Measurements from ENCODE around the gene ARHGEF18. TPM values are rescaled to one million over a fixed set of nuclear protein-coding genes. Genes with fewer than 3 reads are reported as not detected.

ARHGEF18 gene
- total RNA-seq, 1 experiment from 2014 or later, result 77.4 TPM

- Histone ChIP-seq H3K4me2 (peak overlapping the region; percentile 61), H3K4me1 (replicated peaks; ENCODE audit: insufficient read depth) (peaks cover 45% of the 10 kb centered on the region)
- DNase-seq, result peak; percentile 74 to 92
Measured at GRCh38 chr19:7391218-7391670, 42.5 kb downstream of the ARHGEF18 start.

GRCh38 chr19:7393459-7393858, 44.7 kb downstream of the ARHGEF18 start:
- H2AFZ ChIP-seq, result no peak overlapping the region
- intact Hi-C loops (cut with micrococcal nuclease; ENCODE audit: unreplicated experiment), result loop anchor here (10.0 kb wide), 1 partner anchor 141 kb away; the partner anchor contains the start of gene PNPLA6
- DNase-seq, result peak in 1 of 2 experiments; percentile 5
- ChIA-PET POLR2A (ENCODE audit: unreplicated experiment) (interaction anchor here (0.7 kb wide), 1 partner anchor 113 kb away, joined by 22 read pairs; no protein-coding TSS in a partner anchor), CTCF (interaction anchor here (0.6 kb wide), 1 partner anchor 39 kb away, joined by 4 read pairs; no protein-coding TSS in a partner anchor)
- no peaks in the 10 kb centered on the region for H3K9me2 ChIP-seq (ENCODE audit: insufficient read depth)
- H3K27me3 ChIP-seq (ENCODE audit: insufficient read depth, low read depth), result no peaks in the 10 kb centered on the region
- no peak overlapping the region for H3K4me2 ChIP-seq
- no peak overlapping the region for H3K27ac ChIP-seq
- peaks cover 47% of the 10 kb centered on the region for H3K79me2 ChIP-seq (ENCODE audit: low read depth)
- H3K4me3 ChIP-seq, result no peak overlapping the region; the same call in 1 of the 2 replicates
- H3K4me1 ChIP-seq (replicated peaks; ENCODE audit: insufficient read depth), result peaks cover 58% of the 10 kb centered on the region
- peaks cover 9% of the 10 kb centered on the region; the same call in 1 of the 2 replicates for H4K20me1 ChIP-seq (ENCODE audit: insufficient read depth)
- no TSS peak for BruUV-seq (replicated peaks)
- TF ChIP-seq EZH2 (IDR thresholded peaks at IDR 0.05; ENCODE audit: low read depth) (no peak), CTCF (conservative IDR thresholded peaks at IDR 0.05) (no peak)
- no peaks in the 10 kb centered on the region for H3K9me3 ChIP-seq (ENCODE audit: insufficient read depth, low read depth)
- H3F3A ChIP-seq (ENCODE audit: insufficient read depth, low read depth), result peaks cover 57% of the 10 kb centered on the region
- no peaks in the 10 kb centered on the region for H3K36me3 ChIP-seq (ENCODE audit: low read depth)

More at GRCh38 chr19:7391218-7391670, 42.5 kb downstream of the ARHGEF18 start:
- POLR2A ChIA-PET (ENCODE audit: unreplicated experiment), result interaction anchor here (0.6 kb wide), 1 partner anchor 15 kb away, joined by 9 read pairs; no protein-coding TSS in a partner anchor
- no peaks in the 10 kb centered on the region for H3K9me2 ChIP-seq (ENCODE audit: insufficient read depth)
- no peaks in the 10 kb centered on the region for H3K27me3 ChIP-seq (ENCODE audit: insufficient read depth, low read depth)
- peaks cover 25% of the 10 kb centered on the region for H3K79me2 ChIP-seq (ENCODE audit: low read depth)
- H4K20me1 ChIP-seq (ENCODE audit: insufficient read depth), result peaks cover 4% of the 10 kb centered on the region; the same call in 1 of the 2 replicates
- peak overlapping the region; percentile 84 for H3K27ac ChIP-seq
- intact Hi-C loops (cut with micrococcal nuclease; ENCODE audit: unreplicated experiment), result loop anchor here (2.0 to 10.0 kb wide), 2 partner anchors 70 to 144 kb away; partner anchors contain the start of gene PNPLA6
- H3K36me3 ChIP-seq (ENCODE audit: low read depth), result no peaks in the 10 kb centered on the region
- H3F3A ChIP-seq (ENCODE audit: insufficient read depth, low read depth), result peaks cover 42% of the 10 kb centered on the region
- CTCF ChIA-PET, result no interaction called here
- BruUV-seq (replicated peaks), result no TSS peak
- H2AFZ ChIP-seq, result peak overlapping the region; percentile 24; the same call in 1 of the 2 replicates
- TF ChIP-seq CTCF (conservative IDR thresholded peaks at IDR 0.05), result no peak
- no peak for TF ChIP-seq EZH2 (IDR thresholded peaks at IDR 0.05; ENCODE audit: low read depth)
- peak overlapping the region; percentile 6; the same call in 1 of the 2 replicates for H3K4me3 ChIP-seq
- no peaks in the 10 kb centered on the region for H3K9me3 ChIP-seq (ENCODE audit: insufficient read depth, low read depth)

DNA sequence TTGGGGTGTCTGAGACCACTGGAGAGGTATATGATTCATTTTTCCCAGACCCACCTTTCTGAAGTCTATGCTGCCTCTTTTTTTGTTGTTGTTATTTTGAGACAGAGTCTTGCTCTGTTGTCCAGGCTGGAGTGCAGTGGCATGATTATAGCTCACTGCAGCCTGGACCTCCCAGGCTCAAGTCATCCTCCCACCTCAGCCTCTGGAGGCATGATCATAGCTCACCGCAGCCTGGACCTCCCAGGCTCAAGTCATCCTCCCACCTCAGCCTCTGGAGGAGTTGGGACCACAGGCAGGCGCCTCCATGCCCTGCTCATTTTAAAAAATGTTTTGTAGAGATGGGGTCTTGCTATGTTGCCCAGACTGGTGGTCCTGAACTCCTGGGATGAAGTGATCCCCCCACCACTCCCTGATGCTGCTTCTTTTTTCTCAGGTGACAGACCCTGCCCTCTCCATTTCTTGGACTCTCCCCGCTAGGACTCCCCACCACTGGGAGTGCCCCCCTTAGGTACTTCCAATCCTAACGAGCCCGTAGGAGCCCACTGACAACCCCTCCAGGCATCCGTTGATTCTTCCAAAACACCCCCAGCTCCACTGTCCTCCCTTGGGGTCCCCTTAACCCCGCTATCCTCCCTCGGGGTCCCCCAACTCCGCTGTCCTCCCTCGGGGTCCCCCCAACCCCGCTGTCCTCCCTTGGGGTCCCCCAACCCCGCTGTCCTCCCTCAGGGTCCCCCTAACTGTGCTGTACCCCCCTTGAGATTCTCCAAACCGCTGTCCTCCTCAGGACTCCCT, 45.4 kb downstream of the ARHGEF18 start:
- peak overlapping the region; percentile 81 for H3K4me3 ChIP-seq
- intact Hi-C loops (cut with micrococcal nuclease; ENCODE audit: unreplicated experiment), result loop anchor here (10.0 kb wide), 1 partner anchor 141 kb away; the partner anchor contains the start of gene PNPLA6
- DNase-seq, result peak in 1 of 2 experiments; percentile 11
- peaks cover 61% of the 10 kb centered on the region for H3F3A ChIP-seq (ENCODE audit: insufficient read depth, low read depth)
- H3K27me3 ChIP-seq (ENCODE audit: insufficient read depth, low read depth), result no peaks in the 10 kb centered on the region
- H3K9me3 ChIP-seq (ENCODE audit: insufficient read depth, low read depth), result no peaks in the 10 kb centered on the region
- H3K36me3 ChIP-seq (ENCODE audit: low read depth), result no peaks in the 10 kb centered on the region
- 0 out of 2 replicates have a peak overlapping the region, but pooled peaks have one; percentile 10 for H3K27ac ChIP-seq
- H3K4me1 ChIP-seq (replicated peaks; ENCODE audit: insufficient read depth), result peaks cover 65% of the 10 kb centered on the region
- peak overlapping the region; percentile 82 for H2AFZ ChIP-seq
- H3K4me2 ChIP-seq, result peak overlapping the region; percentile 98
- H4K20me1 ChIP-seq (ENCODE audit: insufficient read depth), result peaks cover 12% of the 10 kb centered on the region; the same call in 1 of the 2 replicates
- H3K79me2 ChIP-seq (ENCODE audit: low read depth), result peaks cover 54% of the 10 kb centered on the region
- no TSS peak for BruUV-seq (replicated peaks)
- no peak for TF ChIP-seq EZH2 (IDR thresholded peaks at IDR 0.05; ENCODE audit: low read depth)
- TF ChIP-seq CTCF (conservative IDR thresholded peaks at IDR 0.05), result no peak
- ChIA-PET CTCF (interaction anchor here (0.7 kb wide), 1 partner anchor 156 kb away, joined by 4 read pairs; no protein-coding TSS in a partner anchor), POLR2A (ENCODE audit: unreplicated experiment) (interaction anchor here (0.6 to 1.0 kb wide), 2 partner anchors 66 to 158 kb away, joined by 3 to 18 read pairs; no protein-coding TSS in a partner anchor)
- H3K9me2 ChIP-seq (ENCODE audit: insufficient read depth), result no peaks in the 10 kb centered on the region
